Tibial nerve (tissue), 4 donors: Measurements from ENCODE around the gene IDS.
"Not testable (repeated sequence)": the region's sequence is repeated elsewhere in the genome, so short reads cannot be mapped to it uniquely, and the experiment has no call there.

Experiments
- EP300 ChIP-seq, 2 donors: sonication (generic); formaldehyde crosslinking; IDR thresholded peaks; one replicate each; pipeline ENCODE4 v1.6.1; 2017; ENCODE audit warnings: antibody characterized with exemption in 2 of 2, mild to moderate bottlenecking in 1 of 2
- POLR2A ChIP-seq, 2 donors: fragments of 450-650 bp; IDR thresholded peaks; one replicate each; pipeline ENCODE4 v1.6.1; 2017; ENCODE audit warnings: antibody characterized with exemption in 2 of 2, mild to moderate bottlenecking in 2 of 2, moderate library complexity in 2 of 2
- TF ChIP-seq, protein P1 (sequence below), 5 experiments: fragments of 200-600 bp in 3 of 5; fragments of 450-650 bp in 2 of 5; sonication (generic) in 3 of 5; IDR thresholded peaks; one replicate each; pipeline ENCODE4 v1.5.1; 2016 to 2019; ENCODE audit warnings: antibody characterized with exemption in 5 of 5, mild to moderate bottlenecking in 3 of 5, moderate library complexity in 2 of 5

DNA sequence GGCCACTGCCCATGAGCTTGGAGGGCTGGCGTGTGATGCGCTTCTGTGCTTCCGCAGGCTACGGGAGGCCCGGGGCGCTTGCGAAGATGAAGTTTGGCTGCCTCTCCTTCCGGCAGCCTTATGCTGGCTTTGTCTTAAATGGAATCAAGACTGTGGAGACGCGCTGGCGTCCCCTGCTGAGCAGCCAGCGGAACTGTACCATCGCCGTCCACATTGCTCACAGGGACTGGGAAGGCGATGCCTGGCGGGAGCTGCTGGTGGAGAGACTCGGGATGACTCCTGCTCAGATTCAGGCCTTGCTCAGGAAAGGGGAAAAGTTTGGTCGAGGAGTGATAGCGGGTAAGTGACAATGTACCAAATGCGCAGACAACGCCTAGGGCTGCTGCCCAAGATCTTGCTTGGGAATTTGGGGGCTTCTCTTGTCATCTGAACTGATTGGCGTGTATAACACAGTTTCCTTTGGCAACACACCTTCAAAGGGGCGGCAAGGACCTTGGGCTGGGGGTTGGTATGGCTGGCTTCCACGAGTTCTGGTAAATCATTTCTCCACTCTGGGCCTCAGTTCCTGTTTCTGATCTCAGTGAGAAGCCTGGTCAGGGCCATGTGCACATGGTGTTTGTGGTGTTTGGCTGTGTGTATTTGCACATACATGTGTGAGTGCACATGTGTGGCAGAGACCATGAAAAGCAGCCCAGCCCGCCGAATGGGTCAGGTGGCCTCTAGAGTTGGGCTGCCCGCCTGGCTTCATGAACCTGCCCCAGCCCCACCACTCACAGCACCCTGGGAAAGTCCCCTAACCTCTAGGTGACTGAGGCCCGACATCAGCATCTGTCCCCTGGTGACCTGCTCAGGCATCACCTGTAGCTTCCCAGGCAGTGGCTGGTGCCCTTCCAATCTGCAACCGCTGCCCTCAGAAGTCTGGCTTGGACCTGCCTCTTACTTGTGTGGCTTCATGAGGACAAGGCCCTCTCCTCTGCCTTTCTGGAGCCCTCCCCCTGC is 40.7 kb upstream of the IDS start:
- TF ChIP-seq POLR2A, EP300 (IDR thresholded peaks at IDR 0.05): not testable (repeated sequence)
- TF ChIP-seq, protein P1, sequence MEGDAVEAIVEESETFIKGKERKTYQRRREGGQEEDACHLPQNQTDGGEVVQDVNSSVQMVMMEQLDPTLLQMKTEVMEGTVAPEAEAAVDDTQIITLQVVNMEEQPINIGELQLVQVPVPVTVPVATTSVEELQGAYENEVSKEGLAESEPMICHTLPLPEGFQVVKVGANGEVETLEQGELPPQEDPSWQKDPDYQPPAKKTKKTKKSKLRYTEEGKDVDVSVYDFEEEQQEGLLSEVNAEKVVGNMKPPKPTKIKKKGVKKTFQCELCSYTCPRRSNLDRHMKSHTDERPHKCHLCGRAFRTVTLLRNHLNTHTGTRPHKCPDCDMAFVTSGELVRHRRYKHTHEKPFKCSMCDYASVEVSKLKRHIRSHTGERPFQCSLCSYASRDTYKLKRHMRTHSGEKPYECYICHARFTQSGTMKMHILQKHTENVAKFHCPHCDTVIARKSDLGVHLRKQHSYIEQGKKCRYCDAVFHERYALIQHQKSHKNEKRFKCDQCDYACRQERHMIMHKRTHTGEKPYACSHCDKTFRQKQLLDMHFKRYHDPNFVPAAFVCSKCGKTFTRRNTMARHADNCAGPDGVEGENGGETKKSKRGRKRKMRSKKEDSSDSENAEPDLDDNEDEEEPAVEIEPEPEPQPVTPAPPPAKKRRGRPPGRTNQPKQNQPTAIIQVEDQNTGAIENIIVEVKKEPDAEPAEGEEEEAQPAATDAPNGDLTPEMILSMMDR (IDR thresholded peaks at IDR 0.05) = not testable (repeated sequence)
